PC-3 (cell line): ENCODE data around the gene GPRIN1.

Source experiments
- EZH2 ChIP-seq: fragments of 300-600 bp; sonication (generic); IDR thresholded peaks from one replicate; pipeline ENCODE4 v1.6.1; 2017; ENCODE audit warnings: antibody characterized with exemption, mild to moderate bottlenecking, low read length; ENCODE audit not compliant: unreplicated experiment
- TF ChIP-seq, protein P1 (sequence below): fragments of 300-600 bp; sonication (generic); conservative IDR thresholded peaks from 2 replicates; pipeline ENCODE4 v1.5.1; 2017; ENCODE audit warnings: antibody characterized with exemption, low read depth, mild to moderate bottlenecking, low read length

DNA sequence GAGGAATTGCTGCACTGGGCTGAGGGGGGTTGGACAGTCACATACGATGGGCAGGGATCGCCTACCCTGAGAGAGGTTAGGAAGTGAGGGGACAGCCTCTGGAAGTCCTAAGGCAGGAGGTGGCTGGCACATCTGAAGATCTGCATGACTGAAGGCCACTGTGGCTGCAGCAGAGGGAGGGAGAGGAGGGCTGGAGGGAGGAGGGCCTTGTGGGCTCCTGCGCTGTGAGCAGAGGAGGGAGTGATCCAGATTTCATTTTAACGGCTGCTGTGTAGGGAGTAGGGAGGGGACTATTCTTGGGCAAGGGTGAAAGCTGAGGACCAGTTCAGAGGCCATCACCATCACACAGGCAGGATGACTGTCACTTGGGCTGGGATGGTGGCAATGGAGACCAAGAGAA is 27.6 kb upstream of the GPRIN1 start:
- TF ChIP-seq EZH2 = no peak
- TF ChIP-seq, protein P1, sequence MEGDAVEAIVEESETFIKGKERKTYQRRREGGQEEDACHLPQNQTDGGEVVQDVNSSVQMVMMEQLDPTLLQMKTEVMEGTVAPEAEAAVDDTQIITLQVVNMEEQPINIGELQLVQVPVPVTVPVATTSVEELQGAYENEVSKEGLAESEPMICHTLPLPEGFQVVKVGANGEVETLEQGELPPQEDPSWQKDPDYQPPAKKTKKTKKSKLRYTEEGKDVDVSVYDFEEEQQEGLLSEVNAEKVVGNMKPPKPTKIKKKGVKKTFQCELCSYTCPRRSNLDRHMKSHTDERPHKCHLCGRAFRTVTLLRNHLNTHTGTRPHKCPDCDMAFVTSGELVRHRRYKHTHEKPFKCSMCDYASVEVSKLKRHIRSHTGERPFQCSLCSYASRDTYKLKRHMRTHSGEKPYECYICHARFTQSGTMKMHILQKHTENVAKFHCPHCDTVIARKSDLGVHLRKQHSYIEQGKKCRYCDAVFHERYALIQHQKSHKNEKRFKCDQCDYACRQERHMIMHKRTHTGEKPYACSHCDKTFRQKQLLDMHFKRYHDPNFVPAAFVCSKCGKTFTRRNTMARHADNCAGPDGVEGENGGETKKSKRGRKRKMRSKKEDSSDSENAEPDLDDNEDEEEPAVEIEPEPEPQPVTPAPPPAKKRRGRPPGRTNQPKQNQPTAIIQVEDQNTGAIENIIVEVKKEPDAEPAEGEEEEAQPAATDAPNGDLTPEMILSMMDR = no peak
